ENCODE results near the gene ATXN1L.
A peak's percentile ranks its signal among the peaks of the same experiment; 100 is the strongest.
"Not testable (repeated sequence)": the region's sequence is repeated elsewhere in the genome, so short reads cannot be mapped to it uniquely, and the experiment has no call there.

ATXN1L gene

GRCh38 chr16:71811261-71811803 lies 34.4 kb upstream of the ATXN1L start:
- no peak overlapping the region for H2BK120ac ChIP-seq (ENCODE audit: low read depth, low read length)
- H2AK5ac ChIP-seq (ENCODE audit: low read depth, low read length) = no peak overlapping the region
- H3K79me1 ChIP-seq (ENCODE audit: low read depth, low read length) = peaks cover 5% of the 10 kb centered on the region
- H3K23ac ChIP-seq (ENCODE audit: low read depth, low read length, poor library complexity) = no peak overlapping the region
- H3K9ac ChIP-seq (ENCODE audit: low read depth, low read length, poor library complexity) = no peak overlapping the region
- no peaks in the 10 kb centered on the region for H3K9me3 ChIP-seq (replicated peaks in 1 of 2; ENCODE audit: control insufficient read depth in 2 of 2, insufficient read depth in 1 of 2, low read depth in 1 of 2, low read length in 2 of 2)
- H3K4me2 ChIP-seq (ENCODE audit: insufficient read depth, low read length, poor library complexity, severe bottlenecking) = no peak overlapping the region
- DNase-seq (ENCODE audit: low spot score) = no peak
- no peak overlapping the region for H2AFZ ChIP-seq (ENCODE audit: low read length)
- H3K4ac ChIP-seq (ENCODE audit: low read length) = no peak overlapping the region
- H4K8ac ChIP-seq (ENCODE audit: low read depth, low read length) = no peak overlapping the region
- H3K27me3 ChIP-seq (ENCODE audit: control insufficient read depth in 3 of 3, insufficient read depth in 3 of 3, low read depth in 1 of 3, low read length in 3 of 3) = no peaks in the 10 kb centered on the region
- no CpG with 5 or more reads among the region's 5 CpGs for WGBS, 2 donors (ENCODE audit: extremely low coverage in 2 of 2, insufficient read length in 2 of 2, insufficient replicate concordance in 1 of 2)
- H3K4me3 ChIP-seq (ENCODE audit: low read length in 2 of 2) = no peak overlapping the region
- H2BK5ac ChIP-seq (ENCODE audit: low read length) = no peak overlapping the region
- peaks cover 0 to 5% of the 10 kb centered on the region in 2 donors for H3K4me1 ChIP-seq (ENCODE audit: control insufficient read depth in 2 of 2, insufficient read depth in 1 of 2, low read depth in 1 of 2, low read length in 2 of 2)
- H3K36me3 ChIP-seq (replicated peaks in 1 of 2; ENCODE audit: control insufficient read depth in 2 of 2, insufficient read depth in 2 of 2, low read length in 2 of 2) = peaks cover 0 to 6% of the 10 kb centered on the region in 2 donors
- H3K18ac ChIP-seq (ENCODE audit: low read length) = no peak overlapping the region
- no peak overlapping the region for H2BK12ac ChIP-seq (ENCODE audit: low read length)
- H2BK15ac ChIP-seq (ENCODE audit: low read length) = no peak overlapping the region
- H4K91ac ChIP-seq (ENCODE audit: low read depth, low read length, poor library complexity) = no peak overlapping the region
- H3K14ac ChIP-seq (ENCODE audit: low read length) = no peak overlapping the region
- H3K27ac ChIP-seq (replicated peaks; ENCODE audit: low read length) = no peak overlapping the region

- H2BK12ac ChIP-seq (ENCODE audit: low read length); H3K27ac ChIP-seq (replicated peaks; ENCODE audit: low read length); H3K36me3 ChIP-seq (replicated peaks in 1 of 2; ENCODE audit: control insufficient read depth in 2 of 2, insufficient read depth in 2 of 2, low read length in 2 of 2); H3K4ac ChIP-seq (ENCODE audit: low read length); H4K8ac ChIP-seq (ENCODE audit: low read depth, low read length); H3K14ac ChIP-seq (ENCODE audit: low read length); H2BK120ac ChIP-seq (ENCODE audit: low read depth, low read length); H3K23ac ChIP-seq (ENCODE audit: low read depth, low read length, poor library complexity); H3K4me1 ChIP-seq (ENCODE audit: control insufficient read depth in 2 of 2, insufficient read depth in 1 of 2, low read depth in 1 of 2, low read length in 2 of 2); H3K9ac ChIP-seq (ENCODE audit: low read depth, low read length, poor library complexity); H3K79me1 ChIP-seq (ENCODE audit: low read depth, low read length); H2BK15ac ChIP-seq (ENCODE audit: low read length); H3K4me2 ChIP-seq (ENCODE audit: insufficient read depth, low read length, poor library complexity, severe bottlenecking); H3K9me3 ChIP-seq (replicated peaks in 1 of 2; ENCODE audit: control insufficient read depth in 2 of 2, insufficient read depth in 1 of 2, low read depth in 1 of 2, low read length in 2 of 2); H4K91ac ChIP-seq (ENCODE audit: low read depth, low read length, poor library complexity); H3K27me3 ChIP-seq (ENCODE audit: control insufficient read depth in 3 of 3, insufficient read depth in 3 of 3, low read depth in 1 of 3, low read length in 3 of 3); H2AK5ac ChIP-seq (ENCODE audit: low read depth, low read length); H3K4me3 ChIP-seq (ENCODE audit: low read length in 2 of 2); H2BK5ac ChIP-seq (ENCODE audit: low read length); H3K18ac ChIP-seq (ENCODE audit: low read length); DNase-seq (ENCODE audit: low spot score): not testable (repeated sequence)
- no CpG with 5 or more reads among the region's 10 CpGs for WGBS, 2 donors (ENCODE audit: extremely low coverage in 2 of 2, insufficient read length in 2 of 2, insufficient replicate concordance in 1 of 2)
- peak overlapping the region; percentile 78 for H2AFZ ChIP-seq (ENCODE audit: low read length)
Observed at GRCh38 chr16:71817155-71817500, 28.6 kb upstream of the ATXN1L start.

GRCh38 chr16:71826533-71827017 lies 19.2 kb upstream of the ATXN1L start:
- no peak overlapping the region for H3K4ac ChIP-seq (ENCODE audit: low read length)
- no peak for DNase-seq (ENCODE audit: low spot score)
- WGBS, 2 donors (ENCODE audit: extremely low coverage in 2 of 2, insufficient read length in 2 of 2, insufficient replicate concordance in 1 of 2) = no CpG with 5 or more reads among the region's 5 CpGs

GRCh38 chr16:71830359-71830758 lies 15.4 kb upstream of the ATXN1L start:
- Histone ChIP-seq H3K18ac (ENCODE audit: low read length) (no peak overlapping the region), H2BK120ac (ENCODE audit: low read depth, low read length) (no peak overlapping the region), H3K14ac (ENCODE audit: low read length) (no peak overlapping the region), H3K27ac (replicated peaks; ENCODE audit: low read length) (no peak overlapping the region), H3K27me3 (ENCODE audit: control insufficient read depth in 3 of 3, insufficient read depth in 3 of 3, low read depth in 1 of 3, low read length in 3 of 3) (no peaks in the 10 kb centered on the region), H4K8ac (ENCODE audit: low read depth, low read length) (no peak overlapping the region), H3K79me1 (ENCODE audit: low read depth, low read length) (no peaks in the 10 kb centered on the region), H2AK5ac (ENCODE audit: low read depth, low read length) (no peak overlapping the region), H3K36me3 (replicated peaks in 1 of 2; ENCODE audit: control insufficient read depth in 2 of 2, insufficient read depth in 2 of 2, low read length in 2 of 2) (no peaks in the 10 kb centered on the region), H2BK15ac (ENCODE audit: low read length) (no peak overlapping the region), H3K9me3 (replicated peaks in 1 of 2; ENCODE audit: control insufficient read depth in 2 of 2, insufficient read depth in 1 of 2, low read depth in 1 of 2, low read length in 2 of 2) (no peaks in the 10 kb centered on the region), H4K91ac (ENCODE audit: low read depth, low read length, poor library complexity) (no peak overlapping the region), H2AFZ (ENCODE audit: low read length) (no peak overlapping the region), H3K9ac (ENCODE audit: low read depth, low read length, poor library complexity) (no peak overlapping the region), H2BK5ac (ENCODE audit: low read length) (no peak overlapping the region), H3K23ac (ENCODE audit: low read depth, low read length, poor library complexity) (no peak overlapping the region), H3K4ac (ENCODE audit: low read length) (no peak overlapping the region), H3K4me1 (ENCODE audit: control insufficient read depth in 2 of 2, insufficient read depth in 1 of 2, low read depth in 1 of 2, low read length in 2 of 2) (no peaks in the 10 kb centered on the region), H2BK12ac (ENCODE audit: low read length) (no peak overlapping the region), H3K4me2 (ENCODE audit: insufficient read depth, low read length, poor library complexity, severe bottlenecking) (no peak overlapping the region), H3K4me3 (ENCODE audit: low read length in 2 of 2) (no peak overlapping the region)
- DNase-seq (ENCODE audit: low spot score) = no peak
- WGBS, 2 donors (ENCODE audit: extremely low coverage in 2 of 2, insufficient read length in 2 of 2, insufficient replicate concordance in 1 of 2) = no CpG with 5 or more reads among the region's 2 CpGs

More at GRCh38 chr16:71826533-71827017, 19.2 kb upstream of the ATXN1L start:
- Histone ChIP-seq H2AK5ac (ENCODE audit: low read depth, low read length) (no peak overlapping the region), H3K27ac (replicated peaks; ENCODE audit: low read length) (no peak overlapping the region), H3K36me3 (replicated peaks in 1 of 2; ENCODE audit: control insufficient read depth in 2 of 2, insufficient read depth in 2 of 2, low read length in 2 of 2) (no peaks in the 10 kb centered on the region), H3K4me2 (ENCODE audit: insufficient read depth, low read length, poor library complexity, severe bottlenecking) (no peak overlapping the region), H2AFZ (ENCODE audit: low read length) (no peak overlapping the region), H2BK5ac (ENCODE audit: low read length) (no peak overlapping the region), H3K4me1 (ENCODE audit: control insufficient read depth in 2 of 2, insufficient read depth in 1 of 2, low read depth in 1 of 2, low read length in 2 of 2) (no peaks in the 10 kb centered on the region), H4K8ac (ENCODE audit: low read depth, low read length) (no peak overlapping the region), H3K14ac (ENCODE audit: low read length) (no peak overlapping the region), H3K18ac (ENCODE audit: low read length) (no peak overlapping the region), H2BK15ac (ENCODE audit: low read length) (no peak overlapping the region), H3K4me3 (ENCODE audit: low read length in 2 of 2) (no peak overlapping the region), H2BK120ac (ENCODE audit: low read depth, low read length) (no peak overlapping the region), H3K27me3 (ENCODE audit: control insufficient read depth in 3 of 3, insufficient read depth in 3 of 3, low read depth in 1 of 3, low read length in 3 of 3) (no peaks in the 10 kb centered on the region), H3K23ac (ENCODE audit: low read depth, low read length, poor library complexity) (no peak overlapping the region), H4K91ac (ENCODE audit: low read depth, low read length, poor library complexity) (no peak overlapping the region), H3K9me3 (replicated peaks in 1 of 2; ENCODE audit: control insufficient read depth in 2 of 2, insufficient read depth in 1 of 2, low read depth in 1 of 2, low read length in 2 of 2) (no peaks in the 10 kb centered on the region), H2BK12ac (ENCODE audit: low read length) (no peak overlapping the region), H3K9ac (ENCODE audit: low read depth, low read length, poor library complexity) (no peak overlapping the region), H3K79me1 (ENCODE audit: low read depth, low read length) (no peaks in the 10 kb centered on the region)

Measured in neuronal stem cell (in vitro differentiated cells).